Stomach (tissue), 4 donors: Measurements from ENCODE around the gene TNFAIP8L1.

ENCODE experiments used
- EP300 ChIP-seq: sonication (generic); formaldehyde crosslinking; IDR thresholded peaks from one replicate; pipeline ENCODE4 v1.6.1; 2017; ENCODE audit warnings: antibody characterized with exemption
- POLR2A ChIP-seq, 4 donors: fragments of 450-650 bp; IDR thresholded peaks; one replicate each; pipeline ENCODE4 v1.6.1; 2016; ENCODE audit warnings: antibody characterized with exemption in 4 of 4, control low read depth in 2 of 4, mild to moderate bottlenecking in 1 of 4, moderate library complexity in 1 of 4
- POLR2AphosphoS5 ChIP-seq, 3 donors: sonication (generic); formaldehyde crosslinking; IDR thresholded peaks; one replicate each; pipeline ENCODE4 v1.6.1; 2016; ENCODE audit warnings: antibody characterized with exemption in 3 of 3
- TF ChIP-seq, protein P1 (sequence below), 7 experiments: fragments of 450-650 bp in 4 of 7; fragments of 200-600 bp in 3 of 7; sonication (generic) in 3 of 7; IDR thresholded peaks; one replicate each; pipeline ENCODE4 v1.5.1; 2016 to 2019; ENCODE audit warnings: antibody characterized with exemption in 7 of 7, control low read depth in 2 of 7, mild to moderate bottlenecking in 1 of 7

DNA sequence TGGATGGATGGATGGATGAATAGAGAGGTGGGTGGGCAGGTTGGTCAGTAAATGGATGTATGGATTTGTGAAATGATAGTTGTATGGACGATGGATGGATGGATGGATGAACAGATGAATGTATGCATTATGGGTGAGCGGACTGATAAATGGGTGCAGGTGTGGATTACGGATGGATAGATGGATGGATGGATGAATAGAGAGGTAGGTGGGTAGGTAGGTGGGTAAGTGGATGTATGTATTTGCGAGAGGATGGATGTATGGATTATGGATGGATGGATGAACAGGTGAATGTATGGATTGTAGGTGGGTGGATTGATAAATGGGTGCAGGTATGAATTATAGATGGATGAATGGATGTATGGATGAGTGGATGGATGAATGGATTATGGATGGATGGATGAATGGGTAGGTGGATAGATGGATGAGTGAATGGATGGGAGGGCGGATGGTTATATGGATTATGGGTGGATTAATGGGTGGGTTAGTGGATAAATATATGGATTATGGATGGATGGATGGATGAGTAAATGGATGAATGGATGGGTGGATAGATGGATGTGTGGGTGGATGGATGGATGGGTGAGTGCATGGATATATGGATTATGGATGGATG is 37.0 kb upstream of the TNFAIP8L1 start:
- TF ChIP-seq POLR2A (IDR thresholded peaks at IDR 0.05) = no peak
- TF ChIP-seq, protein P1, sequence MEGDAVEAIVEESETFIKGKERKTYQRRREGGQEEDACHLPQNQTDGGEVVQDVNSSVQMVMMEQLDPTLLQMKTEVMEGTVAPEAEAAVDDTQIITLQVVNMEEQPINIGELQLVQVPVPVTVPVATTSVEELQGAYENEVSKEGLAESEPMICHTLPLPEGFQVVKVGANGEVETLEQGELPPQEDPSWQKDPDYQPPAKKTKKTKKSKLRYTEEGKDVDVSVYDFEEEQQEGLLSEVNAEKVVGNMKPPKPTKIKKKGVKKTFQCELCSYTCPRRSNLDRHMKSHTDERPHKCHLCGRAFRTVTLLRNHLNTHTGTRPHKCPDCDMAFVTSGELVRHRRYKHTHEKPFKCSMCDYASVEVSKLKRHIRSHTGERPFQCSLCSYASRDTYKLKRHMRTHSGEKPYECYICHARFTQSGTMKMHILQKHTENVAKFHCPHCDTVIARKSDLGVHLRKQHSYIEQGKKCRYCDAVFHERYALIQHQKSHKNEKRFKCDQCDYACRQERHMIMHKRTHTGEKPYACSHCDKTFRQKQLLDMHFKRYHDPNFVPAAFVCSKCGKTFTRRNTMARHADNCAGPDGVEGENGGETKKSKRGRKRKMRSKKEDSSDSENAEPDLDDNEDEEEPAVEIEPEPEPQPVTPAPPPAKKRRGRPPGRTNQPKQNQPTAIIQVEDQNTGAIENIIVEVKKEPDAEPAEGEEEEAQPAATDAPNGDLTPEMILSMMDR (IDR thresholded peaks at IDR 0.05) = no peak
- no peak for TF ChIP-seq EP300
- no peak for TF ChIP-seq POLR2AphosphoS5 (IDR thresholded peaks at IDR 0.05)
